Keratinocyte (primary cell): ENCODE data around the gene MAGI2.

Experiments
- CTCF ChIP-seq, 3 experiments: IDR thresholded peaks in 1 of 3; conservative IDR thresholded peaks in 1 of 3; optimal IDR thresholded peaks in 1 of 3; 2 replicates in 2 of 3; 3 replicates in 1 of 3; pipeline versions ENCODE3 to v1.5.1; 2011; ENCODE audit warnings: low read length in 3 of 3, mild to moderate bottlenecking in 3 of 3, moderate library complexity in 2 of 3, control low read depth in 1 of 3, inconsistent platforms in 1 of 3; ENCODE audit not compliant: insufficient read depth in 2 of 3; ENCODE audit errors: extremely low read depth in 1 of 3
- EZH2 ChIP-seq: IDR thresholded peaks from one replicate; pipeline ENCODE4 v1.6.1; 2012; ENCODE audit warnings: inconsistent platforms, mild to moderate bottlenecking, low read length, moderate library complexity

- TF ChIP-seq CTCF (optimal IDR thresholded peaks at IDR 0.05 in 1 of 3, IDR thresholded peaks at IDR 0.05 in 1 of 3, conservative IDR thresholded peaks at IDR 0.05 in 1 of 3; ENCODE audit: extremely low read depth in 1 of 3, insufficient read depth in 2 of 3, low read length in 3 of 3) (no peak), EZH2 (no peak)
These were observed 141.4 kb downstream of the MAGI2 start for GRCh38 chr7:79312022-79312421.
